NCI-H82 (cell line): ENCODE data around the gene GRWD1.

Source experiments
- DNase-seq: peaks from one replicate; lab custom pipeline; 2025; lab: John Stamatoyannopoulos, UW

Gene GRWD1

GRCh38 chr19:48445606-48446481 lies at the start of gene GRWD1:
Gene GRWD1 (plus strand): TSS chr19:48445983. CDS start chr19:48446006, 23 bp downstream.
- peak; percentile 99 for DNase-seq

- DNase-seq = peak; percentile 76
These were observed 49.6 kb upstream of the GRWD1 start for GRCh38 chr19:48396016-48396823.

- DNase-seq = no peak
These were observed 49.0 kb upstream of the GRWD1 start for GRCh38 chr19:48396824-48397176.

GRCh38 chr19:48397263-48398101 lies 48.3 kb upstream of the GRWD1 start:
- no peak for DNase-seq

GRCh38 chr19:48398102-48398374 lies 47.7 kb upstream of the GRWD1 start:
- peak; percentile 56 for DNase-seq

- peak; percentile 99 for DNase-seq
These were observed 47.2 kb upstream of the GRWD1 start for GRCh38 chr19:48398375-48399235.

GRCh38 chr19:48400018-48400742 lies 45.6 kb upstream of the GRWD1 start:
- DNase-seq = peak; percentile 60

GRCh38 chr19:48401287-48401686 lies 44.5 kb upstream of the GRWD1 start:
- DNase-seq = no peak

- peak; percentile 92 for DNase-seq
These were observed 42.2 kb upstream of the GRWD1 start for GRCh38 chr19:48403606-48404005.

- no peak for DNase-seq
These were observed 40.6 kb upstream of the GRWD1 start for GRCh38 chr19:48405010-48405659.

GRCh38 chr19:48405850-48406249 lies 39.9 kb upstream of the GRWD1 start:
- DNase-seq = peak; percentile 25

GRCh38 chr19:48413879-48414587 lies 31.8 kb upstream of the GRWD1 start:
- DNase-seq = no peak

GRCh38 chr19:48415395-48415794 lies 30.4 kb upstream of the GRWD1 start:
- peak; percentile 92 for DNase-seq

- DNase-seq = no peak
These were observed 30.0 kb upstream of the GRWD1 start for GRCh38 chr19:48415806-48416221.

- DNase-seq = no peak
These were observed 28.4 kb upstream of the GRWD1 start for GRCh38 chr19:48417421-48417820.

GRCh38 chr19:48418317-48419064 lies 27.3 kb upstream of the GRWD1 start:
- DNase-seq = no peak

- DNase-seq = peak; percentile 87
These were observed 26.4 kb upstream of the GRWD1 start for GRCh38 chr19:48419158-48419920.

GRCh38 chr19:48421548-48421947 lies 24.2 kb upstream of the GRWD1 start:
- no peak for DNase-seq
